Measurements from ENCODE around the gene PRR14.

PRR14 gene

DNA sequence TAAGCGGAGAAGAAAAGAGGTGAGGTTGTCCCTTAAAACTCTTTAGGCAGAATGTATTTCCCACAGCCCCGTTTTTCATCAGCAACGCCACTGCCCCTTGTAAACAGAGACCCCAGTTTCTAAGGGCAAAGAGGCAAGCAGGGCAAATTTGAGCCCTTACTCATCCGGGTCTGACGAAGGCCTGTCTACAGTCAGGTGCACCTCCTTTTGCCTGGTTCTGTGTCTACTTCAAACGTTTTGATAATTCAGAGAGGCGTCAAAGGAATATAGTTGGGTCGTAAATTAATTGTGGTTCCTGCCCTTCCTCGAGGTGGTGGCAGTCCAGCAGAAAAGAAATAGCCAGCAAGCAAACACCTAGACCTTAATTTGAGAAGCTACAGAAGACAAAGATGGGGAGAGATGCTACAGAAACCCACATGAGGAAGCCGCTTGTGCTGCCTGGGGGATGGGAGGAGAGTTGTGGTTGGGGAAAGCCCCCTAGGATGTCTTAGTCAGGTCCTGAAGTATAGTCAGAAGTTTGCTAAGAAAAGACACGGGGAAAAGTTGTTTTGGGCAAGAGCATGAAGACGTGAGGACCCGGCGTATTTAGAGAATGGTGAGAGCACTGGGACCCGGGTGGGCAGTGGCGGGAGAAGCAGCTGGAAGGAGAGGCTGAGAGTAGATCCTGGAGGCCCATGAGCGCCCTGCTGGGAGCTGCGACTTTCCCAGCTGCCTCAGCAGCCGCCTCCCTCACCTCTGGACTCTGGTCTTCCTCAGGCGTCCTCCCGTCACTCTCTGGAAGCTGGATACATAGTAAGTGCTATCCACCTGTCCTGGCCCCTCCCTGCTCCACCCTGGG, 9.9 kb downstream of the PRR14 start:
- peak; percentile 84 for DNase-seq

DNA sequence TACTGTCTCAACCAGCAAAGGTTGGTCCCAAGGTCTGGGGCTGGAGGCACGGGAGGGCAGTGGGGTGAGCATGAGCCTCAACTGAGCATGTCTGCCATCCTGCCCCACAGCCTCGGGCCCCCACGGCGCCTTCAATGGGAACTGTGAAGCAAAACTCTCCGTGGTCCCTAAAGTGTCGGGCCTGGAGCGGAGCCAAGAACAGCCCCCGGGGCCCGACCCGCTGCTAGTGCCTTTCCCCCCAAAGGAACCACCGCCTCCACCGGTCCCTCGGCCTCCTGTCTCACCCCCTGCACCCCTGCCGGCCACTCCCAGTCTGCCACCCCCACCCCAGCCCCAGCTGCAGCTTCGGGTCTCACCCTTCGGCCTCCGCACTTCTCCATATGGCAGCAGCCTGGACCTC, 11.7 kb downstream of the PRR14 start:
- no peak for DNase-seq

DNA sequence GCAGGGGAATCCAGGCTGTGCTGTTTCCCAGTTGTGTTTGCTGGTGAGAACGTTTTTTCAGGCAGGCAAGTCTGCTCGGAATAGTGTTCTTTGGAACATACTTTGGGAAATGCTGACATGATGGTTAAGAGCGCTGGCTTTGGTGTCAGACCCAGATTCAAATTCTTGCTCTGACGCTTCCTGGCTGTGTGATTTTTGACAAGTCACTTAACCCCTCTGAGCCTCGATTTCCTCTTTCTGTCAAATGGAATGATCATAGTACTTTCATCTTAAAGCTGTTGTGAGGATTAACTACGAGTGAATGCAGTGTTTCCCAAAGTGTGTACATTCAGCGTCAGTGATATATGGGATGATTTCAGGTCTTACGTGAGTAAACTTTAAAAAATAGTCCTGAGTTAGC, 12.3 kb downstream of the PRR14 start:
- DNase-seq, result no peak

DNA sequence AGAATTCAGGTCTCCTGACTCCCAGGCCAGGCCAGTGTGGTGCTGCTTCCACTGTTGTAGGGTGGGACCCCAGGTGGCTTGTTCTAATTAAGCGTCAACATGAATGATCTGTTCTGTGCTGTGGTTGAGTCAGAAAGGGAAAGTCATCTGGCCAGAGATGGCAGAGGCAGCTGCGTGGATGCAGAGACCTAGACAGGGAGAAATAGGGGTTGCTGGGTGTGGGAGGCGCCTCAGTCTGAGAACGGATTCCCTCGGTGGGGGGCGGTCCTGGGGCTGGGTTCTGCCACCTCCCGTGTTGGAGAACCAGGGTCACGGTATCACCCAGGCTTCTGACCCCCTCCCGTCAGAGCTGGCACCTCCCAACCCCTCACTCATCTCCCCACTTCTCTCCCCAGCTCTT, 13.1 kb downstream of the PRR14 start:
- DNase-seq, result no peak

DNA sequence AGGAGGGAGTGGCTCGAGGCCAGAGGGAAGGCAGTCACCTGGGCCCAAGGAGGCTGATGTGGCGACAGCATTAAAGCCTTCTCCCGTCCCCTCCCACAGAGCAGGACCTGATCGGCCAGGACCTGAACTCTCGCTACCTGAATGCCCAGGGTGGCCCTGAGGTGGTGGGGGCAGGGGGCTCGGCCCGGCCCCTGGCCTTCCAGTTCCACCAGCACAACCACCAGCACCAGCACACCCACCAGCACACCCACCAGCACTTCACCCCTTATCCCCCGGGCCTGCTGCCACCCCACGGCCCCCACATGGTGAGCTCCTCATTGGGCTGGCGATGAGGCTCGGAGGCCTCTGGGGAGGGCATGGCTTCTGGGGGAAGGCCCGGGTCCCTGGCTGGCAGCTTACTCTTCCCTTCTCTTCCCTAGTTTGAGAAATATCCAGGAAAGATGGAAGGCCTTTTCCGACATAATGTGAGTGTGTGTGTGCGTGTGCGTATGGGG, 13.9 kb downstream of the PRR14 start:
- DNase-seq, result no peak

DNA sequence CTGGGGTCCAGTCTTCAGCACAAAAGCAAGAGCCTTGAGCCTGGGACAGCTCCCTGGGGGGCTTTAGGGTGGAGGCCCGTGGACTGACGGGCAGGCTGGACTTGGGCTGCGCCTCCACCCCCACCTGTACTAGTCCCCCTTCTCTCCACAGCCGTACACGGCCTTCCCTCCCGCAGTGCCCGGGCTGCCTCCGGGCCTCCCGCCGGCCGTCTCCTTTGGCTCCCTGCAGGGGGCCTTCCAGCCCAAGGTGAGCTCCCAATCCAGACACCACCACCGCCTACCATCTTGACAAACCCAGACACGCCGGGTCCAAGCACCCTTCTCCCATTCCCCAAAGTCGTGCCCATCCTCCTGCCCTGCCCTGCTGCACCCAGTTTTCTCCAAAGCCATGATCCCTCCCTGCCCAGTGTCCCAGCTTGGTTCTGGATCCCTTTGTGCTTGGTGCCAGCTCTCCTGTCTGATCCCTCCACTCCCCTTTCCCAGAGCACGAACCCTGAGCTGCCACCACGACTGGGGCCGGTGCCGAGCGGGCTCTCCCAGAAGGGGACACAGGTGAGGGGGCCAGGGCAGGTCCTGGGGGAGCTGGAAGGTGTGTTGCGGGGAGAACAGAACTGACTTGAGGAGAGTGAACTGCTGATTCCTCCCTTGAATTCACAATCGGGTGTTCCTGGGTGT, 14.5 kb downstream of the PRR14 start:
- no peak for DNase-seq

DNA sequence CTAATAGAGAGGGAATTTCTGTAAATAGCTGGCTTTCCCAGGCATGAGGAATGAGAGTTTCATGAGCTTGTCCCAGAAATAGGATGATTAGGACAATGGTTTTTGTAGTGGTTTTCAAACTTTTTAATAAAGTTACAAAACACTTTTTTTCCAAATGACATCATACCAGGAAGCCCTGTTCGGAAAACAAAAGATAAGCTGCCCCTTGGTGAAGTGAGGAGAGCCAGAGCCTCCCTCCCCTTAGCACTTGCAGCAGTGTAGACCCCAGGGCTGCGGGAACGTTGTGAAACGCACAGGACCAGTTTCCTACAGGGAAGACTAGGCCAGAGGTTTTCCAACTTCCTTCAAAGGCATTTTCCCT, 15.1 kb downstream of the PRR14 start:
- no peak for DNase-seq

DNA sequence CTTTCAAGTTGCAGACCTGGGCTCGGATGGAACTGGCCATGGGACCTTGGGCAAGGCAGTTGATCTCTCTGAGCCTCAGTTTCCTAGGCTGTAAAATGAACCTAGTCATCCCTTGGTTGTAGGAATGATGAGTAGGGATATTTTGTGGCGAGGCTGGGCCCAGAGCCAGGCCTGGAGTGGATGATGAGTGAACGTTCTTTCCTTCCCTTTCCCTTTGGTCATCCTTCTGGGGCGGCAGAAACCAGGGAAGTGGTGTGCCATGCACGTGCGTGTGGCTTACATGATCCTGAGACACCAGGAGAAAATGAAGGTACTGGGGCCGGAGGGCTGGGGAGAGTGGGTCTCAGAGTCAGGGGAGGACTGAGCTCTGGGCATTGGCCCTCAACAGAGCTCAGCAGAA, 15.9 kb downstream of the PRR14 start:
- no peak for DNase-seq

DNA sequence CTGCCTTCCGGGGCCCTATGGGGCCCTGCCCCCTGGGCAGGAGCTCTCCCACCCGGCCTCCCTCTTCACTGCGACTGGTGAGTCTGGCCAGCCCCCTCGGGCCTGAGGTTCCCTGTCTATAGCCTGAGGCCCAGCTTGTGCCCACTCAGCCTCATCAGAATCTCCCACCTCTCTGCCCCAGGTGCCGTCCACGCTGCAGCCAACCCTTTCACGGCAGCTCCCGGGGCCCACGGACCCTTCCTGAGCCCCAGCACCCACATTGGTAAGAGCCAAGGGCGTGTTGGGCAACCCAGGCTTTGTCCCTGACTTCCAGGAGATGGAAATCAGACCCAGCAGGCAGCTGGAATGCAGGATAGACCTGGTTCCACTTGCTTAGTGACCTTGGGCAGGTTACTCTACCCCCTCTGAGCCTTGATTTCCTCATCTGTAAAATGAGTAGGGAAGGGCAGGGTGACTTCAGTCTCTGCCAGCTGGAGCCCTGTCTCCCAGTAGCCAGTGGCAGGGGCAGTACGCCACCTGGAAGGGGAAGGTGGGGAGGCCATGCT, 16.7 kb downstream of the PRR14 start:
- no peak for DNase-seq

DNA sequence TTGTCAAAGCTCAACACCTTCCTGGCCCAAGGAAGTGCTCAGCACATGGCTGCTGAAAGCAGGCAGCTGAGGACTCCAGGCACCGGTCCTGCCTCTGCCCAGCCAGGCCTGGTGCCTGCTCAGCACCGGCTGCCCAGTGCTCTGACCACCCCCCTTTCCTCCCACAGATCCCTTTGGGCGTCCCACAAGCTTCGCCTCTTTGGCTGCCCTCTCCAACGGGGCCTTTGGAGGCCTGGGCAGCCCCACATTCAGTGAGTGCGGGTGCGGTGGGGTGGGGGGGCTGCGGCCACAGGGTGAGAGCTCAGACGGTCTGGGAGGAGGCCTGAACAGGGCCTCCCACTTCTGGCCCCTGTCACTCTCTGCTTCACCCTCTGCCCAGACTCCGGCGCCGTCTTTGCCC, 17.6 kb downstream of the PRR14 start:
- DNase-seq, result no peak

DNA sequence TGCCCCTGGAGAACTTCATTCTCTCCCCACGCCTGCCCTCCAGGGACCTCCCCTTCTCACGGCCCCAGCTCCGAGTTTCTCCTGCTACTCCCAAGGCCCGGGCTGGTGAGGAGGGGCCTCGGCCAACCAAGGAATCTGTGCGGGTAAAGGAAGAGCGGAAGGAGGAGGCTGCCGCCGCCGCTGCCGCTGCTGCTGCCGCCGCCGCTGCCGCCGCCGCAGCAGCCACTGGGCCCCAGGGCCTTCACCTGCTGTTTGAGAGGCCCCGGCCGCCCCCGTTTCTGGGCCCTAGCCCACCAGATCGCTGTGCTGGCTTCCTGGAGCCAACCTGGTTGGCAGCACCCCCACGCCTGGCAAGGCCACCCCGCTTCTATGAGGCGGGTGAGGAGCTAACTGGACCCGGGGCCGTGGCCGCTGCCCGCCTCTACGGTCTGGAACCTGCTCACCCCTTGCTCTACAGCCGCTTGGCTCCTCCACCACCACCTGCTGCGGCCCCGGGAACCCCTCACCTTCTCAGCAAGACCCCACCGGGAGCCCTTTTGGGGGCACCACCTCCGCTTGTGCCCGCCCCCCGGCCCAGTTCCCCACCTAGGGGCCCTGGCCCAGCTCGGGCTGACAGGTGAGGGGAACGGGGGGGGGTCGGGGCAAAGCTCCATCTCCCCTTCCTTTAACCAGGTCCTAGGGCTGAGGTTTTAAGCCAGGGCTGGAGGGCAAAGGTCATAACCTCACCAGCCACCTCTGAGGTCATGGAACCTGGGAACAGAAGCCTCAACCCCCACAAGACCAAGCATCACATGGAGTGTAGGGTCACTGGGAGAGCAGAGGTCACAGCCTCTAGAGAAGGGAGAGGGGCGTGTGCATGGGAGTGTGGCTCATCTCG, 18.5 kb downstream of the PRR14 start:
- DNase-seq, result no peak

DNA sequence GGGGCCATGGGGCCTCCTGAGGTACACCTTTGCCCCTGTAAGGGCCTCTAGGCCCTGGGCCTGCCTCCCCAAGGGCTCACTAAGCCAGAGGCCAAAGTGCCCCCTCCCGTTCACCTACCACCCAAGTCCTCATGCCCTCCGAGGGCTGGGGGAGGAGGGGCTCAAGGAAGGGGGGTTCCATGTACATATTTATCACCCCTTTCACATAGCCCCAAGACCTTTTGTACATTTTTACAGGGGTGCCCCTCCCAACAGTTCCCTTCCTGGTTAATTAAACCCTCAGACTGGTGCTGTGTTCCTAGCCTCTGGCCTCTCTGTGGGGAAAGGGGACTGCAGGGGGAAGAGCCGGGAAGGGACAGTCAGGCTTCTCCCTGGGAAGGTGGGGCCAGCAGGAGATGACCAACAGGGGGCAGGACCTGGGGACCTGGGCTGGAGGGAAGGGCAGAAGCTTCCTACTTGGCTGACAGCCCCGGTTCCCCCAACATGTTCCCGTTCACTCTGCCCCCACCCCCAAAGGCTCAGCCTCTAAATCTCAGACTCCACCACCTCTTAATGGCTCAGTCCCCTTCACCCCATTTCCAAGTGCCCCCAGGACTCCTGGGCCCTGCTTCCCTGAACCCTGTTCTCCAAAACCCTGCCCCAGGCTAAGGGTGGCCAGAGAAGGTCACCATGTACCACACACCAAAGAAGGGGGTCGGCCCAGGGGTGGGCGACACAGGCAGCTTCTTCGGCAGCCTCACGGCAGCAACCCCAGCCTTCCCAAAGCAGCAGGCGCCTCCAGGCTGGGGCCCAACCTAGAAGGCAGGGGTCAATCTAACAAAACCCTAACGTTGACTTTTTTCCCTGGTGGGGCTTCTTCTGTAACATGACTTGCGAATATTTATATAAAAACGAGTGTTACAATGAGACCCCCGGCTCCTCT, 19.4 kb downstream of the PRR14 start:
- DNase-seq, result no peak

DNA sequence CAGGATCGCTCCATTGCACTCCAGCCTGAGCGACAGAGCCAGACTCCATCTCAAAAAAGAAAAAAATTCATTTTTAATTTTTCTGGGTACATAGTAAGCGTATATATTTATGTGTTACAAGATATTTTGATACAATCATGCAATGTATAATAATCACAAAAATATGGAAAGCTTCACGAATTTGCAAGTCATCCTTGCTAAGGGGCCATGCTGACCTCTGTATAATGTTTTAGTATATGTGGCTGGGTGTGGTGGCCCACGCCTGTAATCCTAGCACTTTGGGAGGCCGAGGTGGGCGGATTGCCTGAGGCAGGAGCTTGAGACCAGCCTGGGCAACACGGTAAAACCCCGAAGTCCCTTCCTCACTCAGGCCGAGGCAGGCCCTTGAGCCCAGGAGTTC, 24.4 kb downstream of the PRR14 start:
- DNase-seq, result no peak

DNA sequence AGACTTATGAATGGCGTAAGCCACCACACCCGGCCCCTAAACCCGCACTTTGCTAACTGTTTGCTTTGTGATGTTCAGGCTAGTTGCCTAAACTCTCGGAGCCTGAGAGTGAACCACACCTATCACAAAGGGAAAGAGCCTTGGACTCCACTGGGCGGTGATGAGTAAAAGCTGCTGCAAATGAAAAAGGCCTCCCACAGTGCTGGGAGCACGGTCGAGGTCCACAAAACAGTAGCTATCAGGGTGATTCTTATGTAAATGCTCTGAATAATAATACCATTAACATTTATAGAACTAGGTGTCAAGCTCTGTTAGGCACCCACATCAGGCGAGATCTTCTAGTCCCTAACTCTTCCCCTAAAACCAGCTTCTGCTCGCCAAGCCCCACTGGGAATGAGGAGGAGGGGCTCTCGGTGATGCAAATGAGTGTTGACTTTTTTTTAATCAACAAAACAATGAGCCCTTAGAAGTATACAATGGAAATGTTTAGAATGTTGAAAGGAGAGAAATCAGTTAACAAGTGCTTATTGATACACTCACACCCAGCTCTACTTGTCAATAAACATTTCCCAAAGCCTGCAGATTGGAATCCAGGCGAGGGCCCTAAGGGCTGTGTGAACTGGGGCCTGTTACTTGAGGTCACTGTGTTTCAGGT, 27.3 kb downstream of the PRR14 start:
- no peak for DNase-seq

DNA sequence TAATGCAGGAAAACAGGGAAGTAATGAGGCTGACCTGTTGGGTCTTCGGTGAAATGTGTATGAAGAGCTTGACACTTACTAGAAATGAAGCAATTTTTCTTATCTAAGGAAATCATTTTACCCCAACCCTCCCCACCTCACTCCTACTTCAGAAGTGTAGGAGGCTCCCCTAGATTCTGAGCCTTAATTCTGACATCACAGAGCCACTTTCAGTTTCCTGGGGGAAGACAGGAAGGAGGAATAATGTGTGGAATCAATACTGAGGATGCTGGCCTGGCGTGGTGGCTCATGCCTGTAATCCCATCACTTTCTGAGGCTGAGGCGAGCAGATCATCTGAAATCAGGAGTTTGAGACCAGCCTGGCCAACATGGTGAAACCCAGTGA, 27.8 kb downstream of the PRR14 start:
- no peak for DNase-seq

DNA sequence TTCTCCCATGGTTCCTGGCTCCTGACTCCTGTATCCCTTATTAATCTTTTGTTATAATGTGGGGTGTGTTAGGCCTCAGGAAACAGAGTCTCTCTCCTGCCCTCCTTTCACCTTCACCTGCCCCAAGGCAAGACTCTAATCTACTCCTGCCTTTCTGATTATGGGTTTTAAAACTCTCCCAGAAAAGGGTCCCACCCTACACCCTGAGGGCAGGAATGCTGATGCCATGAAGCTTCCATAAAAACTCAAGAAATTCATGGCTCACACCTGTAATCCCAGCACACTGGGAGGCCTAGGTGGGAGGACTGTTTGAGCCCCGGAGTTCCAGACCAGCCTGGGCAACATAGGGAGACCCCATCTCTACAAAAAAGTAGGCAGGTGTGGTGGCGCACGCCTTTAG, 29.6 kb downstream of the PRR14 start:
- DNase-seq, result no peak

DNA sequence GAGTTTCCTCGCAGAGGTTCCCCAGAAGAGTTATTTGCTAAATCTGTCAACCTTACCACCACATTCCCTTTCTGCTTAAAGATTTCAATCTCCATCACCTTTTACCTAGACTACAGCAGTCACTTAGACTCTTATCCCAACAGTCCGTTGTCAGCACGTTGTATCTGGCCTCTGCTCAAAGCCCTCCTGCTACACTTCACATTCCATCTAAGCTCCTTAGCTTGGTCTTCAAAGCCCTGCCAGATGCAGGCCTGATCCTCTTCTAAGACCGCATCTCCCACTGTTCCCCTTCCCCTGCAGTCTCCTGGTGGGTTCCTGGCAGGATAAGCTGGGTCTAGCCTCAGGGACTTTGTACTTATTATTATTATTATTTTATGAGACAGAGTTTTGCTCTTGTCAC, 37.9 kb downstream of the PRR14 start:
- DNase-seq, result no peak

DNA sequence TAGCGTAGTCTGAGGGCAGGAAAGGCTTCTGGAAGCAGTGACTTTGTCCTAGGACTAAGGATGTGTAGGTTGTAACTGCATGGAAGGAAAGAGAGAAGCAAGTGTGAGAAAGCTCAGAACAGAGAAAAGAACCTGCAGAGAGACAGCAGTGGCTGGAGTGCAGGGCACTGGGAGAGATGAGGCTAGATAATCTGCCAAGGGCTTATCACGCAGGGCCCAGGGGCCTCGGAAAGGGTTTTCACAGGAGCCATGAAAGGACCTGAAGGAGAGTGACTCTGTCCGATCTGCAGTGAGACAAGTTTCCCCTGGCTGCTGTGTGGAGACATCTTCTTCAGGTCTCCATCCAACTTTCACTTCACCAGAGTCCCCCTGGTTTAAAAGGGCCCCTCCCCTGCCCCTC, 41.1 kb downstream of the PRR14 start:
- no peak for DNase-seq

DNA sequence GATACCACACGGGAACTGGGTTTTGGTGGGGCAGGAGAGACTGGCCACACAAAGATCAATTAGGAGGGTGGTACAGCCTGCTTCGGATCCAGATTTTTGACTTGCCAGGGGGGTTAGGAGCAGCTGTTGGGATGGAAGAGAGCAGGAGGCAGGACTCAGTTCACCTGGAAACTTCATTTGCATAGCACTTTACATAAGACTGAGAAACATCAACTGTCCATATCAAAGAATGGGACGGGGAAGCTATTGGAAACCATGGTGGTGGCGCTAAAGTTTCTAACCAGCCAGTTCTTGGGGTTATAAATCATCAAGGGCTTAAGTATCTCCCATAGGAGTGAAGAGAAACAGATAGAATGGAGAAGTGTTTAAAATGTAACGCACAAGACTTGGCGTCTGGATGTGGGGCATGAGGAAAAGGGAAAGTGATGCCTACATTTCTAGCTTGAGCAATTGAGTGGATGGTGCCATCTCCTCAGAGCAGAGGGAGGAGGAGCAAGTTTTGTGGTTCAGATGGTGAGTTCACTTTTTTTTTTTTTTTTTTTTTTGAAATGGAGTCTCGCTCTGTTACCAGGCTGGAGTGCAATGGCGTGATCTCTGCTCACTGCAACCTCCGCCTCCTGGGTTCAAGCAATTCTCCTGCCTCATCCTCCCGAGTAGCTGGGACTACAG, 41.8 kb downstream of the PRR14 start:
- no peak for DNase-seq

DNA sequence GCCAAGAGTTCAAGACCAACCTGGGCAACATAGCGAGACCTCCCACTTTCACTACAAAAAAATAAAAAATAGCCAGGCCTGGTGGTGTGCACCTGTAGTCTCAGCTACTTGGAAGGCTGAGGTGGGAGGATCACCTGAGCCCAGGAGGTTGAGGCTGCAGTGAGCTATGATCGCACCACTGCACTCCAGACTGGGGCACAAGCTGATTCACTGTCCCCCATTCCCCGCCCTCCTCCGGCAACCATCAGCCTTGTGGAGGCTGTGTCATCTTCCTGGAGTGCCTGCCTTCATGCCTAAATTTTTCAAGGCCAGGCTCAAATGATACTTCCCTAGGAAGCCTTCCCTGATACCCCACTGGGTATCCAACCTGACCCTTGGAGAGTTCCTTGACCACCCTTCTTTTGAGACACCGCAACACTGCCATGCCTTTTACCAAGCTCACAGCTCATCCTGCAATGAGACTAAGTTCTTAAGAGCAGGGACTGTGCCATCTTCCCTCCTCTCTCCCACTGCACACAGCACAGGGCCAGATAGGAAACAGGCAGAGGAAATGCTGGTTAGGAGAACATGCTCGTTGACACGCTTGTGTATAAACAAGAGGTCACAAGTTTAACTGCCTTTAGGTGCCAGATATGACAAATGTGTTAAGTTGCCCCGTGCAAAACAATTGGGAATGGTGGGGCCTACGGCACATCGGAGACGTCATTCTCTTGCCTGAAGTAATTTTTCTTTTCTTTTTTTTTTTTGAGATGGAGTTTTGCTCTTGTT, 44.4 kb downstream of the PRR14 start:
- no peak for DNase-seq
